K562 (cell line): ENCODE data around the gene WDR91. TPM values are rescaled to one million over a fixed set of nuclear protein-coding genes. Genes with fewer than 3 reads are reported as not detected.

Experiments used
- ATAC-seq: fragments of 200-7000 bp; cut with Tn5 transposase; 3 replicates; pipeline ENCODE4 v1.9.1; 2020; ENCODE audit warnings: moderate library complexity
- BruUV-seq: library from RNA; stranded (reverse); fragments of 400-500 nt; replicated peaks from 2 replicates; lab custom pipeline; 2021; lab: Mats Ljungman, UMichigan
- CTCF ChIA-PET: fragments of 300-600 bp; formaldehyde crosslinking; extraction: SDS; loops from one replicate; lab custom pipeline; 2021; ENCODE audit warnings: low intra/inter-chr PET ratio; lab: Yijun Ruan, JAX
- POLR2A ChIA-PET: fragments of 300-600, 350-650 bp; sonication (Branson Sonifier 250); formaldehyde crosslinking; extraction: SDS; loops from one replicate; lab custom pipeline; 2021; ENCODE audit warnings: antibody characterized with exemption, inconsistent platforms; lab: Yijun Ruan, JAX
- DNase-seq, 4 experiments: peaks; one replicate each; pipeline versions ENCODE4 v3.0.0 to v3.0.0-alpha.2; 2011 to 2018; ENCODE audit warnings: low spot score in 3 of 4, mixed read lengths in 3 of 4; ENCODE audit errors: extremely low read depth in 1 of 4
- FAIRE-seq: peaks from 2 replicates; lab custom pipeline; 2011; peaks lifted over from hg19 to GRCh38; lab: Jason Lieb, UNC
- H2AFZ ChIP-seq: 2 replicates; pipeline ENCODE4 v1.6.0; 2011; ENCODE audit warnings: low read depth, low read length, control low read depth, inconsistent platforms
- H3K27ac ChIP-seq: fragments of 200-600 bp; 3 replicates; pipeline ENCODE4 v1.8.0; 2011; ENCODE audit warnings: low read depth, mild to moderate bottlenecking, control low read depth, inconsistent platforms, low read length, moderate library complexity, mixed read lengths; ENCODE audit errors: extremely low read depth
- H3K27me3 ChIP-seq, 2 experiments: fragments of 300-600 bp in 1 of 2; 2 replicates in 1 of 2; 3 replicates in 1 of 2; pipeline versions ENCODE4 v1.6.0 to v1.8.0; 2011; ENCODE audit warnings: inconsistent platforms in 2 of 2, low read length in 2 of 2, mild to moderate bottlenecking in 1 of 2, mixed read lengths in 1 of 2, moderate library complexity in 1 of 2; ENCODE audit not compliant: control insufficient read depth in 2 of 2, insufficient read depth in 2 of 2
- H3K36me3 ChIP-seq: fragments of 300-600 bp; 3 replicates; pipeline ENCODE4 v1.8.0; 2011; ENCODE audit warnings: mild to moderate bottlenecking, low read length, inconsistent platforms; ENCODE audit not compliant: control insufficient read depth, insufficient read depth
- H3K4me1 ChIP-seq, 2 experiments: fragments of 200-600 bp in 1 of 2; replicated peaks in 1 of 2; 2 replicates in 1 of 2; 3 replicates in 1 of 2; pipeline versions ENCODE4 v1.5.1 to v1.8.0; 2011; ENCODE audit warnings: inconsistent platforms in 2 of 2, low read length in 2 of 2, mild to moderate bottlenecking in 1 of 2, mixed read lengths in 1 of 2, moderate library complexity in 1 of 2; ENCODE audit not compliant: control insufficient read depth in 2 of 2, insufficient read depth in 2 of 2
- H3K4me2 ChIP-seq: 2 replicates; pipeline ENCODE4 v1.6.1; 2011; ENCODE audit warnings: low read length, control low read depth, inconsistent platforms, mixed read lengths; ENCODE audit not compliant: insufficient read depth
- H3K4me3 ChIP-seq: fragments of 200-600 bp; sonication (generic), shearing (Covaris generic); 2 replicates; pipeline ENCODE4 v1.5.1; 2016; ENCODE audit warnings: control low read depth, inconsistent platforms
- H3K79me2 ChIP-seq: fragments of 200-600 bp; 3 replicates; pipeline ENCODE4 v1.8.0; 2011; ENCODE audit warnings: low read length, inconsistent platforms; ENCODE audit not compliant: control insufficient read depth, insufficient read depth
- H3K9ac ChIP-seq, 2 experiments: 2 replicates each; pipeline versions ENCODE4 v1.6.0 to v1.6.1; 2011; ENCODE audit warnings: low read depth in 2 of 2, low read length in 2 of 2, control low read depth in 1 of 2, inconsistent platforms in 1 of 2, mild to moderate bottlenecking in 1 of 2, mixed read lengths in 1 of 2; ENCODE audit not compliant: insufficient read depth in 1 of 2
- H3K9me1 ChIP-seq: one replicate; pipeline ENCODE4 v1.6.0; 2011; ENCODE audit warnings: inconsistent platforms, mild to moderate bottlenecking, low read length, moderate library complexity; ENCODE audit not compliant: control insufficient read depth, insufficient read depth
- H3K9me3 ChIP-seq: replicated peaks from 2 replicates; pipeline ENCODE4 v1.5.1; 2011; ENCODE audit warnings: low read depth, low read length, inconsistent platforms; ENCODE audit not compliant: control insufficient read depth, insufficient read depth
- H4K20me1 ChIP-seq: replicated peaks from 2 replicates; pipeline ENCODE4 v1.6.1; 2011; ENCODE audit warnings: low read length, inconsistent platforms, mixed read lengths; ENCODE audit not compliant: control insufficient read depth, insufficient read depth
- CBX3 ChIP-seq, 2 experiments: IDR thresholded peaks; 1 replicate in 1 of 2; 2 replicates in 1 of 2; pipeline ENCODE4 v1.6.1; 2012; ENCODE audit warnings: inconsistent platforms in 2 of 2, low read length in 2 of 2, borderline replicate concordance in 1 of 2, control low read depth in 1 of 2
- CC2D1A ChIP-seq: fragments of 450-650 bp; IDR thresholded peaks from 2 replicates; pipeline ENCODE4 v1.6.1; 2017; ENCODE audit warnings: mild to moderate bottlenecking
- CHAMP1 ChIP-seq: fragments of 450-650 bp; IDR thresholded peaks from 2 replicates; pipeline ENCODE4 v1.6.1; 2016; ENCODE audit warnings: mild to moderate bottlenecking
- CHD4 ChIP-seq: fragments of 200-600 bp; sonication (generic); IDR thresholded peaks from 3 replicates; pipeline ENCODE4 v1.6.1; 2012; ENCODE audit warnings: low read depth, mild to moderate bottlenecking, mixed read lengths, low read length, inconsistent platforms; ENCODE audit not compliant: insufficient read depth, insufficient replicate concordance, poor library complexity, severe bottlenecking
- CXXC5 ChIP-seq: fragments of 250-450 bp; sonication (Bioruptor Pico); IDR thresholded peaks from 2 replicates; pipeline ENCODE4 v1.8.0; 2022; ENCODE audit warnings: inconsistent platforms, mild to moderate bottlenecking, moderate library complexity
- E2F6 ChIP-seq, 2 experiments: IDR thresholded peaks; 2 replicates each; pipeline ENCODE4 v1.6.1; 2011; ENCODE audit warnings: borderline replicate concordance in 1 of 2, control low read depth in 1 of 2, low read depth in 1 of 2, low read length in 1 of 2, mild to moderate bottlenecking in 1 of 2, mixed read lengths in 1 of 2, moderate library complexity in 1 of 2; ENCODE audit not compliant: insufficient read depth in 1 of 2, insufficient read length in 1 of 2, poor library complexity in 1 of 2, severe bottlenecking in 1 of 2; ENCODE audit errors: extremely low read depth in 1 of 2
- FOXA3 ChIP-seq, 2 experiments: fragments of 450-650 bp in 1 of 2; sonication (generic) in 1 of 2; formaldehyde crosslinking; IDR thresholded peaks in 1 of 2; conservative IDR thresholded peaks in 1 of 2; 2 replicates each; pipeline versions ENCODE4 v1.4.0 to v1.8.0; 2020 to 2022; ENCODE audit warnings: mild to moderate bottlenecking in 2 of 2, missing genetic modification reagents in 1 of 2
- MYC ChIP-seq, 2 experiments: fragments of 250-450 bp in 1 of 2; sonication (Bioruptor Pico) in 1 of 2; IDR thresholded peaks; 2 replicates each; pipeline versions ENCODE4 v1.5.1 to v1.6.1; 2012 to 2021; ENCODE audit warnings: low read depth in 2 of 2, borderline replicate concordance in 1 of 2, improper control_type of control experiment in 1 of 2, low read length in 1 of 2, mild to moderate bottlenecking in 1 of 2, moderate library complexity in 1 of 2
- NRF1 ChIP-seq, 2 experiments: fragments of 450-650 bp; IDR thresholded peaks in 1 of 2; conservative IDR thresholded peaks in 1 of 2; 2 replicates each; pipeline ENCODE4 v1.6.1; 2014; ENCODE audit warnings: mild to moderate bottlenecking in 2 of 2
- RB1 ChIP-seq: fragments of 450-650 bp; IDR thresholded peaks from 2 replicates; pipeline ENCODE4 v1.6.1; 2017; ENCODE audit warnings: low read depth, mild to moderate bottlenecking
- RBM39 ChIP-seq: fragments of 200-400 bp; formaldehyde crosslinking; optimal IDR thresholded peaks from 2 replicates; pipeline ENCODE3; 2018; ENCODE audit warnings: low read depth, low read length
- SMC3 ChIP-seq: conservative IDR thresholded peaks from 2 replicates; pipeline ENCODE4 v1.6.1; 2011; ENCODE audit warnings: low read depth, low read length, improper control_type of control experiment; ENCODE audit not compliant: insufficient read depth
- TAF1 ChIP-seq: IDR thresholded peaks from 2 replicates; pipeline ENCODE4 v1.6.1; 2011; ENCODE audit warnings: mild to moderate bottlenecking, low read length, moderate library complexity; ENCODE audit not compliant: insufficient read depth, control insufficient read depth, severe bottlenecking; ENCODE audit errors: extremely low read depth
- TCF7 ChIP-seq: sonication (generic); IDR thresholded peaks from 2 replicates; pipeline ENCODE4 v1.6.1; 2016; ENCODE audit warnings: antibody characterized with exemption, borderline replicate concordance
- YY1 ChIP-seq, 3 experiments: IDR thresholded peaks; 2 replicates each; pipeline ENCODE4 v1.6.1; 2011; ENCODE audit warnings: low read length in 2 of 3, mild to moderate bottlenecking in 2 of 3, moderate library complexity in 2 of 3, borderline replicate concordance in 1 of 3, control low read depth in 1 of 3, low read depth in 1 of 3; ENCODE audit not compliant: insufficient read depth in 3 of 3, insufficient replicate concordance in 2 of 3, control insufficient read depth in 1 of 3, insufficient read length in 1 of 3; ENCODE audit errors: extremely low read depth in 1 of 3
- WGBS: fragments of 100-300 bp; shearing (Covaris generic); methylation state at CpG from one replicate; pipeline ENCODE4 v1.1.6; 2016; ENCODE audit warnings: low coverage, mixed read lengths; ENCODE audit not compliant: insufficient coverage; ENCODE audit errors: missing lambda C conversion rate; 5-methylcytosine and 5-hydroxymethylcytosine counted together
- in situ Hi-C: fragments of 300-500 bp; cut with MboI; formaldehyde crosslinking; loops from 4 replicates; pipeline ENCODE4 v1.15.0; 2018; ENCODE audit warnings: inconsistent platforms, mixed read lengths
- intact Hi-C: fragments of 100-400 bp; cut with micrococcal nuclease; formaldehyde crosslinking; loops from 2 replicates; pipeline ENCODE4 v1.14.2; 2022
- polyA plus RNA-seq, 8 experiments: library from polyadenylated mRNA; depleted of rRNA in 4 of 8; stranded (reverse) in 5 of 8; unstranded in 3 of 8; fragments of >200 nt; fragmentation: Nextera tagmentation in 2 of 8; fragmentation: Illumina TruSeq in 1 of 8; extraction: Ambion mirVana in 2 of 8; extraction: Trizol in 1 of 8; gene quantifications; 2 replicates each; pipeline versions ENCODE4 v1.2.1 to v1.2.3, GENCODE V29; 2011 to 2014; ENCODE audit warnings: inconsistent platforms in 1 of 8, missing spikeins in 1 of 8
- total RNA-seq, 7 experiments: library from RNA; depleted of rRNA in 6 of 7; stranded (reverse); fragments of >200 nt in 6 of 7; fragmentation: Illumina TruSeq in 2 of 7; extraction: Trizol in 2 of 7; gene quantifications; 2 replicates each; pipeline versions ENCODE4 v1.2.1 to v1.2.3, GENCODE V29; 2011 to 2021; ENCODE audit warnings: low replicate concordance in 1 of 7

Gene WDR91
- total and polyA plus RNA-seq, 9 of the 15 experiments (the other 6 are each of a cell fraction or from before 2014, with no cell fraction given): 1.9 to 18.2 (median 9.8) TPM

- Histone ChIP-seq H3K9me3 (no peaks in the 10 kb centered on the region), H3K9me1 (no peaks in the 10 kb centered on the region), H4K20me1 (no peaks in the 10 kb centered on the region), H3K9ac (no peak overlapping the region), H2AFZ (peak overlapping the region; percentile 71), H3K36me3 (no peaks in the 10 kb centered on the region), H3K4me2 (peak overlapping the region; percentile 9; the same call in 1 of the 2 replicates), H3K4me1 (peaks cover 0 to 11% of the 10 kb centered on the region in 2 experiments; a peak in 2 of 5 replicates), H3K4me3 (no peak overlapping the region), H3K27ac (no peak overlapping the region), H3K27me3 (peaks cover 3 to 19% of the 10 kb centered on the region in 2 experiments; a peak in 2 of 5 replicates), H3K79me2 (no peaks in the 10 kb centered on the region)
- in situ Hi-C loops (no loop called here), intact Hi-C loops (no loop called here)
- DNase-seq (peak; percentile 80 to 92 (median 90)), ATAC-seq (peak; percentile 98), FAIRE-seq (peak; percentile 84)
- ChIA-PET CTCF (no interaction called here), POLR2A (no interaction called here)
- no TSS peak for BruUV-seq
- 26% methylated on average over 11 of the region's 11 CpGs for WGBS
- TF ChIP-seq YY1 (IDR thresholded peaks at IDR 0.05; ENCODE audit: borderline replicate concordance in 1 of 3, control insufficient read depth in 1 of 3, extremely low read depth in 1 of 3, insufficient read depth in 3 of 3, insufficient read length in 1 of 3, insufficient replicate concordance in 2 of 3, low read depth in 1 of 3, low read length in 2 of 3) (peak; percentile 37 to 91 (median 83)), NRF1 (conservative IDR thresholded peaks at IDR 0.05 in 1 of 2, IDR thresholded peaks at IDR 0.05 in 1 of 2) (0 out of 4 replicates have a peak, but pooled peaks of 1 of the 2 experiments have one; percentile 27), TAF1 (no peak), SMC3 (peak; percentile 34; the same call in 1 of the 2 replicates), CHD4 (peak; percentile 58), CHAMP1 (peak; percentile 72; the same call in 1 of the 2 replicates), TCF7 (no peak), MYC (IDR thresholded peaks at IDR 0.05; ENCODE audit: low read depth, low read length) (peak; percentile 64), MYC (CRISPR knock-in tag; IDR thresholded peaks at IDR 0.05; ENCODE audit: borderline replicate concordance, low read depth) (no peak), CXXC5 (CRISPR knock-in tag) (peak; percentile 41), RB1 (0 out of 2 replicates have a peak, but pooled peaks have one; percentile 26), CC2D1A (peak; percentile 36; the same call in 1 of the 2 replicates), RBM39 (no peak), FOXA3 (CRISPR knock-in tag; conservative IDR thresholded peaks at IDR 0.05 in 1 of 2, IDR thresholded peaks at IDR 0.05 in 1 of 2) (no peak), E2F6 (IDR thresholded peaks at IDR 0.05; ENCODE audit: borderline replicate concordance in 1 of 2, extremely low read depth in 1 of 2, insufficient read depth in 1 of 2, insufficient read length in 1 of 2, low read depth in 1 of 2, low read length in 1 of 2, poor library complexity in 1 of 2, severe bottlenecking in 1 of 2) (peak in 1 of 2 experiments; percentile 40), CBX3 (IDR thresholded peaks at IDR 0.05; ENCODE audit: borderline replicate concordance in 1 of 2, low read length in 2 of 2) (peak in 1 of 2 experiments; percentile 91; a peak in 2 of 3 replicates)
These were observed 26.9 kb upstream of the WDR91 start for GRCh38 chr7:135238112-135238744.
